Cerebellar cortex (tissue), 1 donor: ENCODE results near the gene CR2.
A peak's percentile ranks its signal among the peaks of the same experiment; 100 is the strongest.
"Not testable (repeated sequence)": the region's sequence is repeated elsewhere in the genome, so short reads cannot be mapped to it uniquely, and the experiment has no call there.

ENCODE experiments used
- DNase-seq: peaks from one replicate; pipeline ENCODE4 v3.0.0-alpha.2; 2015; ENCODE audit warnings: low spot score

The CR2 gene

DNA sequence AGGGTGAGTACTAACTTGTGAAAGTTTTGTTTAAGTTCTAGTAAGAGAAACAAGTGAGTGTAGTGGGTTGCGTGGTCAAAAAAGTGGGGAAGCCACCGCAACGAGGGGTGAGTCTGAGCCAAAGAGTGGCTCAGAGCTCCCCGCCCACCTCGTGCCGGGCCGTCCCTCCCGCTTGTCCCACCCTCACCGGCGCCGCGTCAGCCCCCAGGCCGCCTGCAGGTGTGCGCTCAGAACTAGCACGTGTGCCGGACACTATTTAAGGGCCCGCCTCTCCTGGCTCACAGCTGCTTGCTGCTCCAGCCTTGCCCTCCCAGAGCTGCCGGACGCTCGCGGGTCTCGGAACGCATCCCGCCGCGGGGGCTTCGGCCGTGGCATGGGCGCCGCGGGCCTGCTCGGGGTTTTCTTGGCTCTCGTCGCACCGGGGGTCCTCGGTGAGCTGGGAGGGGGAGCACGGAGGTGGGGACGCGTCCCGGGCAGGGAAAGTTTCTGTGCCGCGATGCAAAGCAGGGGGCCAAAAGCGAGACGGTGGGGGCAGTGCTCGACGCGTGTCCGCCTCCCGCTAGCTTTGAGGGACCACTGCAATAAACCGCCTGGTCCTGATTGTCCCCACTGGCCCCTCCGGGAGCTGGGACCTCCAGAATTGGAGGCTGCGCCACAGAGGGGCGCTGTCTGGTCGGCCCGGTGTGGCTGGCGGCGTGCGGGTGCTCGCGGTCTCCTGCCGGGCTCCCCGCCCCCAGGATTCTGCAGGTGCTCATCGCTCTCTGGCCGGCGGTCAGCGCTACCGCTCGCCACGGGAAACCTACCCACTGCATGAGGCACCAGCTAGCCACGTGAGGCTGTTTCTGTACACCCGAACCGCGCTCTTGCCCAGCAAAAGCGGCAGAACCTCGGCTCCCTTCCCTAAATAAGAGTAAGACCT is at the start of gene CR2:
Gene CR2 (plus strand): TSS at position 283 of the 919 bp plus-strand sequence. CDS start 91 bp downstream, at position 374.
- no peak for DNase-seq

- DNase-seq, result peak; percentile 59
Measured at GRCh38 chr1:207404849-207405525, 49.1 kb upstream of the CR2 start.

- no peak for DNase-seq
Measured at GRCh38 chr1:207405814-207406213, 48.3 kb upstream of the CR2 start.

DNA sequence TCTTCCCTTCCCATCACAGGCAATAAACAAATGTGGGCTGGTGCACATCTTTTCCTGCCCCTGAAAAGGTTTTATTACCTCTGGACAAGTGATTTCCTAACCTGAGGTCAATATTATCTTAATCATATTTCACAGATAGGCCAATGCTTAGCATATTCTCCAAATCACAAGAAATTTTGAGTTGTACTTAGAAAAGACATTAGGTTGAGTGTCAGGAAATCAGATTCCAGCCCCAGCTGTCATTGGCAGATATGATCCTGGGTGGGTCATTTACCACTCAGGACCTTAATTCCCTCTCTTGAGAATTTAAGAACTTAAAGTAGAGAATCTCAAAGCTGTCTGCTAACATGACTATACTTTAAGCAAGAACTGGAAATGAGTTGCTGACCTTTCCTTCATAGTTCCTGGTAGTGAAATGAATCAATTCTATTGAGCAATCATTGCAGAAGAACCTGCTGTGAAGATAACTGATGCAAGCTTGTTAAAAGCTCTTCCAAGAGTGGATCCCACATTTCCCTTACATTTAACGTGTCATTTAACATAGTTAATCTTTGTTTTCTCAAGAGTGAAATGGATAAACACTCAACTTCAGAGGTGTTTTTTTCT is 46.4 kb upstream of the CR2 start:
- no peak for DNase-seq

GRCh38 chr1:207412845-207413244 is 41.3 kb upstream of the CR2 start:
- DNase-seq, result no peak

GRCh38 chr1:207414606-207415108 is 39.5 kb upstream of the CR2 start:
- no peak for DNase-seq

- DNase-seq, result no peak
Measured at GRCh38 chr1:207417076-207417475, 37.1 kb upstream of the CR2 start.

GRCh38 chr1:207418351-207418750 is 35.8 kb upstream of the CR2 start:
- no peak for DNase-seq

GRCh38 chr1:207420109-207420508 is 34.0 kb upstream of the CR2 start:
- no peak for DNase-seq

DNA sequence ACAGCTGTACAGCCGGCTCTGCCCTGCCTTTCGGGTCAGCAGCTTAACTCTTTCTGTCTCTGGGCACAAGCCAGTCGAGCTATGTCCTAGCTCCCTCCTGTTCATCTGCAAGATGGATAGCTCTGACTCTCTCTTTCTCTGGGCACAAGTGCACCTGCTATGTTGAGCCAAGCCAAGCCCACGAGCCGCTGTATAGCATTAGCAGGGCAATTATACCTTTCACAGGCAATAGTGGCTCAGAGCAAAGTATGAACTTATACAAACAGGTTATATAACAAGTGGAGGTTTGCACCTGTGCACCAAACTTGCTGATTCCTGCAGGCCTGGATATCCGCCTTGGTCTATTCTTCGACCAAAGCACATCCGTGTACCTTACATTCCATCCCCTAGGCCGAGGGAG is 33.0 kb upstream of the CR2 start:
- DNase-seq, result no peak

DNA sequence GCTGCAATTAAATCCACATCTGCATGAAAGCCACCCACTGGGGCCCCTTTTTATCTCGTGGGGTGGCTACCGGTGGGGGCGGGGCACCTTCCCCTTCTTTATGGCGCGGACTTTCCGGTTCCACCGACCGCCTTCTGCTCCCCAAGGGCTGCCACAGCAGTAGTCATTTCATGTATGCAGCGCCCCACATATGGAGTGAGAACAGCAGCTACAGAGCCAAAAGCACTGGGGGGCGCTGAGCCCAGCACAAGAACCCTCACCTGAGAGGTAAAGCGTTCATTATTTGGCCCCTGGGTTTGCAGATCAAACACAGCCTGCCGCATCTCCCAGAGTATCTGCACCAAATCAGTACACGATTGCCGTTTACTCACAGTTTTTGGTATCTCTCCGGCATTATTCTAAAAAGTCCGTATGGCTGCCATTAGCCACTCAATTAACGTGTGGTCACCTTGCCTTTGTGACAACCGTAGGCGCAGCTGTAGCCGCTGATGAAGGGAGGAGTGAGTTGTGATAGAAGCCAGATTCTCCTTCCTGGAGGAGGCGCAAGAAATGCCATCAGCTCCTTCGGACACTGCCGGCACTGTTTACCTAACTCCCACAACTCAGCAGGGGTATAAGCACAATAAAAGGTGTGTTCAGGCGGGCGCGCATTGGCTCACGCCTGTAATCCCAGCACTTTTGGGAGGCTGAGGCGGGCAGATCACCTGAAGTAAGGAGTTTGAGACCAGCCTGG is 30.4 kb upstream of the CR2 start:
- DNase-seq, result no peak

DNA sequence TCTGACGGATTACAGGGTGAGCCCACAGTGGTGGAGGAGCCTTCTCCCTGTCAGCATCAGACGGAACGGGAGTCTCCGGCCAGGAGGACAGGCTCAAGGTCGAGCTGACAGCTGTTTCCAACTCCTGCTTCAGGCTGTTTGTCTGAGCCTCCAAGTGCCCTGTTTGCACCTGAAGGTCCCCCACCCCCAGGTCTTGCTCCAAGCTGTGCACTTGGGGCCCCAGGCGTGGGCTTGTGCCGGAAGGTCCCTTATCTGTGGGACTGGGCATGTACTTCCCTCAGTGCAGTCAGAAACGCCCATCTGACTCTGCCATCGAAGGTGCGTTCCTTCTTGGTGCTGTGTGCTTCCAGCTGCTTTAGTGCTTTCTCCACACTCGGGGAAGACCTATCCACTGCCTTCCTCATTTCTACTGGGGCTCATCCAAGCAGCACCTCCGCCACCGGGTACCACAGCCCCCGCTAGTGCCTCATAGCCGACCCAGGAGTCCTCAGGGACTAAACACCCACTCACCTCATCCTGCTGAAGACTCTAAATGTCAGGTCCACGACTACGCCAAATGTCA is 29.5 kb upstream of the CR2 start:
- DNase-seq, result no peak

GRCh38 chr1:207427832-207428585 is 26.1 kb upstream of the CR2 start:
- DNase-seq, result no peak

DNA sequence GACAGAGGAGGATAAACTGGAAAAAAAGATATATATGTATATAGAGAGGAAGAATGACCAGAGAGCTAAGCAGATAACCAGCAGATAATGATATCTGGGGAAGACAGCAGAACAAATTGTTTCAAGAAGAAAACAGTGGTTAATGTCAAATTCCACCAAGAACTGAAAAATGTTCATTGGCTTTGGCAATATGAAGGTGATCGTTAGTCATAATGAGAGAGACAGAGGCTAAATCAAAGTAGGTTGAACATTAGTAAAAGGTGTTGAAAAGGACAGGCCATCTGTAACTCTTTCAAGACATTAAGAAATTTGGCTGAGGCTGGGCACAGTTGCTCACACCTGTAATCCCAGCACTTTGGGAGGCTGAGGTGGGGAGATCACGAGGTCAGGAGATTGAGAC is 25.3 kb upstream of the CR2 start:
- no peak for DNase-seq

GRCh38 chr1:207429963-207430362 is 24.2 kb upstream of the CR2 start:
- no peak for DNase-seq

- no peak for DNase-seq
Measured at GRCh38 chr1:207430602-207431001, 23.5 kb upstream of the CR2 start.

DNA sequence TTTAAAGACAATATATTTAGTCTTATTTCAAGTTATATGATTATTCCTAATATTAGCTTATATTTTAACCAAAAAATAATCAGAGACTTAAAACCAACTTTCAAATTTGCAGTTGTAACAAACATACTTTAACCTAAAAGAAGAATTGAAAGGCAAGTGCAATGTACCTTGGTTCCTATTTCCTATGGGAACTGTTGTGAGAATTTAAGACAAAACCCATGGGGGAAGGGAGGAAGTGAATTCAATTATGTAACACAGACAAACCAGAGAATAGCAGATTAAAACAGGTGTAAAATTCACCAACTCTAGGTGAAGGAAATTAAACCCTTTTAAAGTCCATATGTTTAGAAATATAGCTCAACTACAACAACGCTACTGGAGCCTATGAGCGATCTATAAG is 22.6 kb upstream of the CR2 start:
- DNase-seq, result no peak

DNA sequence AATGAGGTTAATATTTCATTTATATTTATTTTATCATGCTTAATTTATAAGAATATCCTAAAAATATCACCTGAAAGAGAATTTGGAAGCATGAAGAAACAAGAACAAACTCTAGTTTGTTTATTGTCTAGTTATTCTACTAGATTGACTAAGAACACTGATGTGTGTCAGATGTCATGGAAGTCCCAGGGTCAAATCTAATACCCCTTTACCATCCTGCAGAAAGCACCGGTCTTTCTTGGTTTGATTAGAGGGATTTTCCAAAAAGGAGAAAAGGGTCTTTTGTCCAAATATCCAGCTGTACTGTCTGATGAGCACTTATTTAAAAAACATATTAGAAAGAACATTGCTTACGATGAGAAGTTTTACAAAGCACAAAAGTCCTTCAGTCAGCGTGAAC is 20.7 kb upstream of the CR2 start:
- no peak for DNase-seq

- DNase-seq, result not testable (repeated sequence)
Measured at GRCh38 chr1:207436746-207437145, 17.4 kb upstream of the CR2 start.

GRCh38 chr1:207440626-207441025 is 13.5 kb upstream of the CR2 start:
- DNase-seq, result no peak
